ENCODE data around the gene CD28.

DNA sequence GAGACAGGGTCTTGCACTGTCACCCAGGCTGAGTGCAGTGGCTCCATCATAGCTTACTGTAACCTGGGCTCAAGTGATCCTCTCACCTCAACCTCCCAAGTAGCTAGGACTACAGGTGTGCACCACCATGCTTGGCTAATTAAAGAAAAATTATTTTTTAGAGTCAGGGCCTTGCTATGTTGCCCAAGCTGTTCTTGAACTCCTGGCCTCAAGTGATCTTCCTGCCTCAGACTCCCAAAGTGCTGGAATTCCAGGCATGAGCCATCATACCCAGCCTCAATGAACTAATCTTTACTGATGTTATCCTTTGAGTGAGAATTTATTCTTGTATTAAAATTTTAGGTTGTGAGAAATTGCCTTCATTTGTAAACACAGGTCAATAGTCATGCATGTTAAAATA lies 27.0 kb upstream of the CD28 start:
- no peak for TF ChIP-seq CEBPB (IDR thresholded peaks at IDR 0.05)
- TF ChIP-seq, protein P1, sequence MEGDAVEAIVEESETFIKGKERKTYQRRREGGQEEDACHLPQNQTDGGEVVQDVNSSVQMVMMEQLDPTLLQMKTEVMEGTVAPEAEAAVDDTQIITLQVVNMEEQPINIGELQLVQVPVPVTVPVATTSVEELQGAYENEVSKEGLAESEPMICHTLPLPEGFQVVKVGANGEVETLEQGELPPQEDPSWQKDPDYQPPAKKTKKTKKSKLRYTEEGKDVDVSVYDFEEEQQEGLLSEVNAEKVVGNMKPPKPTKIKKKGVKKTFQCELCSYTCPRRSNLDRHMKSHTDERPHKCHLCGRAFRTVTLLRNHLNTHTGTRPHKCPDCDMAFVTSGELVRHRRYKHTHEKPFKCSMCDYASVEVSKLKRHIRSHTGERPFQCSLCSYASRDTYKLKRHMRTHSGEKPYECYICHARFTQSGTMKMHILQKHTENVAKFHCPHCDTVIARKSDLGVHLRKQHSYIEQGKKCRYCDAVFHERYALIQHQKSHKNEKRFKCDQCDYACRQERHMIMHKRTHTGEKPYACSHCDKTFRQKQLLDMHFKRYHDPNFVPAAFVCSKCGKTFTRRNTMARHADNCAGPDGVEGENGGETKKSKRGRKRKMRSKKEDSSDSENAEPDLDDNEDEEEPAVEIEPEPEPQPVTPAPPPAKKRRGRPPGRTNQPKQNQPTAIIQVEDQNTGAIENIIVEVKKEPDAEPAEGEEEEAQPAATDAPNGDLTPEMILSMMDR (IDR thresholded peaks at IDR 0.05), result no peak
- TF ChIP-seq POLR2A (IDR thresholded peaks at IDR 0.05; ENCODE audit: low read length), result no peak
- TF ChIP-seq, protein P2, sequence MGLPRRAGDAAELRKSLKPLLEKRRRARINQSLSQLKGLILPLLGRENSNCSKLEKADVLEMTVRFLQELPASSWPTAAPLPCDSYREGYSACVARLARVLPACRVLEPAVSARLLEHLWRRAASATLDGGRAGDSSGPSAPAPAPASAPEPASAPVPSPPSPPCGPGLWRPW (IDR thresholded peaks at IDR 0.05), result no peak
- TF ChIP-seq MAZ (IDR thresholded peaks at IDR 0.05; ENCODE audit: borderline replicate concordance, low read depth, low read length), result no peak
- TF ChIP-seq, protein P3, sequence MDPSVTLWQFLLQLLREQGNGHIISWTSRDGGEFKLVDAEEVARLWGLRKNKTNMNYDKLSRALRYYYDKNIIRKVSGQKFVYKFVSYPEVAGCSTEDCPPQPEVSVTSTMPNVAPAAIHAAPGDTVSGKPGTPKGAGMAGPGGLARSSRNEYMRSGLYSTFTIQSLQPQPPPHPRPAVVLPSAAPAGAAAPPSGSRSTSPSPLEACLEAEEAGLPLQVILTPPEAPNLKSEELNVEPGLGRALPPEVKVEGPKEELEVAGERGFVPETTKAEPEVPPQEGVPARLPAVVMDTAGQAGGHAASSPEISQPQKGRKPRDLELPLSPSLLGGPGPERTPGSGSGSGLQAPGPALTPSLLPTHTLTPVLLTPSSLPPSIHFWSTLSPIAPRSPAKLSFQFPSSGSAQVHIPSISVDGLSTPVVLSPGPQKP (IDR thresholded peaks at IDR 0.05; ENCODE audit: low read depth, low read length), result no peak
- TF ChIP-seq, protein P4, sequence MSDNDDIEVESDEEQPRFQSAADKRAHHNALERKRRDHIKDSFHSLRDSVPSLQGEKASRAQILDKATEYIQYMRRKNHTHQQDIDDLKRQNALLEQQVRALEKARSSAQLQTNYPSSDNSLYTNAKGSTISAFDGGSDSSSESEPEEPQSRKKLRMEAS (IDR thresholded peaks at IDR 0.05), result no peak
- no peak for TF ChIP-seq SMC3 (IDR thresholded peaks at IDR 0.05)
- no peak for TF ChIP-seq RNF2 (IDR thresholded peaks at IDR 0.05; ENCODE audit: borderline replicate concordance, low read depth)
- no peak for TF ChIP-seq GATA3 (IDR thresholded peaks at IDR 0.05; ENCODE audit: borderline replicate concordance)
- no peak for TF ChIP-seq ESRRA (IDR thresholded peaks at IDR 0.05; ENCODE audit: borderline replicate concordance, low read length)
- TF ChIP-seq, protein P5, sequence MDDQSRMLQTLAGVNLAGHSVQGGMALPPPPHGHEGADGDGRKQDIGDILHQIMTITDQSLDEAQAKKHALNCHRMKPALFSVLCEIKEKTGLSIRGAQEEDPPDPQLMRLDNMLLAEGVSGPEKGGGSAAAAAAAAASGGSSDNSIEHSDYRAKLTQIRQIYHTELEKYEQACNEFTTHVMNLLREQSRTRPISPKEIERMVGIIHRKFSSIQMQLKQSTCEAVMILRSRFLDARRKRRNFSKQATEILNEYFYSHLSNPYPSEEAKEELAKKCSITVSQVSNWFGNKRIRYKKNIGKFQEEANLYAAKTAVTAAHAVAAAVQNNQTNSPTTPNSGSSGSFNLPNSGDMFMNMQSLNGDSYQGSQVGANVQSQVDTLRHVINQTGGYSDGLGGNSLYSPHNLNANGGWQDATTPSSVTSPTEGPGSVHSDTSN (IDR thresholded peaks at IDR 0.05), result no peak
- TF ChIP-seq RFX5 (IDR thresholded peaks at IDR 0.05), result no peak
